Stomach (tissue), 9 donors: Measurements from ENCODE around the gene NIN. TPM values are rescaled to one million over a fixed set of nuclear protein-coding genes. Genes with fewer than 3 reads are reported as not detected.

Experiments used
- DNase-seq, 2 donors: peaks; one replicate each; pipeline versions ENCODE4 v3.0.0 to v3.0.0-alpha.2; 2013 to 2019
- H3K27ac ChIP-seq, 5 donors: fragments of 200-600 bp in 4 of 5; sonication (generic) in 4 of 5; one replicate each; pipeline ENCODE4 v1.5.1; 2013 to 2019; ENCODE audit warnings: mild to moderate bottlenecking in 1 of 5, moderate library complexity in 1 of 5
- H3K27me3 ChIP-seq, 3 donors: fragments of 200-600 bp; sonication (generic); one replicate each; pipeline ENCODE4 v1.5.1; 2017 to 2019; ENCODE audit warnings: mixed run types in 1 of 3
- H3K36me3 ChIP-seq, 4 donors: fragments of 200-600 bp; sonication (generic); 1 replicate in 3 of 4; 2 replicates in 1 of 4; pipeline ENCODE4 v1.5.1; 2016 to 2019
- H3K4me1 ChIP-seq, 4 donors: fragments of 200-600 bp; sonication (generic); one replicate each; pipeline ENCODE4 v1.5.1; 2016 to 2019
- H3K4me3 ChIP-seq, 4 donors: fragments of 200-600 bp; sonication (generic) in 3 of 4; one replicate each; pipeline ENCODE4 v1.5.1; 2016 to 2019; ENCODE audit warnings: mild to moderate bottlenecking in 1 of 4
- H3K9me3 ChIP-seq, 4 donors: fragments of 200-600 bp; sonication (generic); one replicate each; pipeline ENCODE4 v1.5.1; 2016 to 2019
- CTCF ChIP-seq, 7 experiments: fragments of 450-650 bp in 4 of 7; fragments of 200-600 bp in 3 of 7; sonication (generic) in 3 of 7; IDR thresholded peaks; one replicate each; pipeline ENCODE4 v1.5.1; 2016 to 2019; ENCODE audit warnings: antibody characterized with exemption in 7 of 7, control low read depth in 2 of 7, mild to moderate bottlenecking in 1 of 7
- EP300 ChIP-seq: sonication (generic); formaldehyde crosslinking; IDR thresholded peaks from one replicate; pipeline ENCODE4 v1.6.1; 2017; ENCODE audit warnings: antibody characterized with exemption
- POLR2A ChIP-seq, 4 donors: fragments of 450-650 bp; IDR thresholded peaks; one replicate each; pipeline ENCODE4 v1.6.1; 2016; ENCODE audit warnings: antibody characterized with exemption in 4 of 4, control low read depth in 2 of 4, mild to moderate bottlenecking in 1 of 4, moderate library complexity in 1 of 4
- POLR2AphosphoS5 ChIP-seq, 3 donors: sonication (generic); formaldehyde crosslinking; IDR thresholded peaks; one replicate each; pipeline ENCODE4 v1.6.1; 2016; ENCODE audit warnings: antibody characterized with exemption in 3 of 3
- WGBS, 5 donors: extraction: QIAGEN DNeasy Blood & Tissue Kit in 3 of 5; methylation state at CpG; one replicate each; pipeline versions ENCODE4 v1.1.5 to v1.1.7; 2013 to 2018; 5-methylcytosine and 5-hydroxymethylcytosine counted together
- intact Hi-C: fragments of 100-400 bp; cut with DNase I; formaldehyde crosslinking; loops from one replicate; pipeline ENCODE4 v1.15.1; 2023; ENCODE audit warnings: low total_unique reads
- polyA plus RNA-seq, 3 donors: library from polyadenylated mRNA; stranded (reverse); fragments of 200-250 nt; gene quantifications; one replicate each; pipeline ENCODE4 v1.2.3, GENCODE V29; 2013
- total RNA-seq, 5 donors: library from RNA; depleted of rRNA; stranded (reverse); fragments of >200 nt; gene quantifications; one replicate each; pipeline versions ENCODE4 v1.1.0 to v1.2.3, GENCODE V29; 2014 to 2016
- donor health status: healthy with polysubstance abuse.
- donor health status: Bipolar disorder and iron deficiency.
- donor health status: healthy.

NIN gene
- total and polyA plus RNA-seq, 8 donors = 5.3 to 70.5 (median 20.5) TPM

- H3K36me3 ChIP-seq = no peaks in the 10 kb centered on the region
- peak within 1 kb of the TSS; percentile 23 to 39 (median 34) for H3K4me3 ChIP-seq
- H3K27ac ChIP-seq = no peak within 1 kb of the TSS
- WGBS, 5 donors = 9 to 14% (median 12%) methylated on average over 15 to 63 of the region's 63 CpGs
- no peak for TF ChIP-seq POLR2A (IDR thresholded peaks at IDR 0.05)
- intact Hi-C loops = no loop called here
- H3K9me3 ChIP-seq = no peaks in the 10 kb centered on the region
- DNase-seq = peak in 1 of 2 donors; percentile 54
- H3K4me1 ChIP-seq = peaks cover 0 to 10% (median 8%) of the 10 kb centered on the region in 4 donors
- peaks cover 6 to 45% (median 22%) of the 10 kb centered on the region in 3 donors for H3K27me3 ChIP-seq
These were observed 41.2 kb upstream of the NIN start, which contains the start of gene ABHD12B for GRCh38 chr14:50871914-50872732. TSS of gene ABHD12B (plus strand) at chr14:50872053. CDS start at chr14:50872175, 122 bp downstream.

GRCh38 chr14:50871228-50871627 is 40.3 kb upstream of the NIN start:
- 76 to 83% (median 78%) methylated on average over 5 of the region's 5 CpGs for WGBS, 5 donors
- no peak for DNase-seq
- intact Hi-C loops = no loop called here
- no peak overlapping the region for H3K4me3 ChIP-seq
- H3K4me1 ChIP-seq = peaks cover 0 to 10% (median 8%) of the 10 kb centered on the region in 4 donors
- no peaks in the 10 kb centered on the region for H3K36me3 ChIP-seq
- no peak overlapping the region for H3K27ac ChIP-seq
- H3K27me3 ChIP-seq = peaks cover 6 to 45% (median 22%) of the 10 kb centered on the region in 3 donors
- H3K9me3 ChIP-seq = no peaks in the 10 kb centered on the region
- TF ChIP-seq EP300 (no peak), CTCF (IDR thresholded peaks at IDR 0.05) (no peak), POLR2AphosphoS5 (IDR thresholded peaks at IDR 0.05) (no peak), POLR2A (IDR thresholded peaks at IDR 0.05) (no peak)

GRCh38 chr14:50865391-50866076 is 34.6 kb upstream of the NIN start:
- H3K36me3 ChIP-seq = no peaks in the 10 kb centered on the region
- H3K9me3 ChIP-seq = no peaks in the 10 kb centered on the region
- H3K4me3 ChIP-seq = no peak overlapping the region
- peak overlapping the region in 2 of 5 donors; percentile 15 to 30 for H3K27ac ChIP-seq
- peaks cover 0 to 5% (median 4%) of the 10 kb centered on the region in 3 donors for H3K27me3 ChIP-seq
- intact Hi-C loops = no loop called here
- H3K4me1 ChIP-seq = peaks cover 0 to 3% (median 0%) of the 10 kb centered on the region in 4 donors
- WGBS, 5 donors = 57 to 64% (median 59%) methylated on average over 11 of the region's 11 CpGs
- no peak for DNase-seq
- no peak for TF ChIP-seq CTCF (IDR thresholded peaks at IDR 0.05)
- no peak for TF ChIP-seq EP300
- no peak for TF ChIP-seq POLR2A (IDR thresholded peaks at IDR 0.05)
- TF ChIP-seq POLR2AphosphoS5 (IDR thresholded peaks at IDR 0.05) = no peak

- Histone ChIP-seq H3K4me1 (peaks cover 0 to 9% (median 5%) of the 10 kb centered on the region in 4 donors), H3K36me3 (no peaks in the 10 kb centered on the region), H3K4me3 (no peak overlapping the region), H3K27ac (no peak overlapping the region), H3K27me3 (no peaks in the 10 kb centered on the region), H3K9me3 (no peaks in the 10 kb centered on the region)
- TF ChIP-seq CTCF (IDR thresholded peaks at IDR 0.05) = no peak
- no peak for TF ChIP-seq POLR2AphosphoS5 (IDR thresholded peaks at IDR 0.05)
- TF ChIP-seq EP300 = no peak
- no peak for TF ChIP-seq POLR2A (IDR thresholded peaks at IDR 0.05)
- 81 to 88% (median 84%) methylated on average over 5 of the region's 5 CpGs for WGBS, 5 donors
- no peak for DNase-seq
- intact Hi-C loops = no loop called here
These were observed 34.0 kb upstream of the NIN start for GRCh38 chr14:50864946-50865345.
